ENCODE results near the gene PARVG. TPM values are rescaled to one million over a fixed set of nuclear protein-coding genes. Genes with fewer than 3 reads are reported as not detected.

Gene PARVG
- total RNA-seq, 4 donors from 2014 or later, result 18.3 to 92.0 (median 46.6) TPM

GRCh38 chr22:44145544-44145943 lies 35.2 kb upstream of the PARVG start:
- no peak for TF ChIP-seq CTCF (IDR thresholded peaks at IDR 0.05; ENCODE audit: low read depth)

GRCh38 chr22:44146088-44146861 lies 34.5 kb upstream of the PARVG start:
- no peak for TF ChIP-seq CTCF (IDR thresholded peaks at IDR 0.05; ENCODE audit: low read depth)

GRCh38 chr22:44147008-44147645 lies 33.6 kb upstream of the PARVG start:
- TF ChIP-seq CTCF (IDR thresholded peaks at IDR 0.05; ENCODE audit: low read depth), result no peak

- TF ChIP-seq CTCF (IDR thresholded peaks at IDR 0.05; ENCODE audit: low read depth), result no peak
Measured at GRCh38 chr22:44147821-44148574, 32.7 kb upstream of the PARVG start.

- TF ChIP-seq CTCF (IDR thresholded peaks at IDR 0.05; ENCODE audit: low read depth), result no peak
Measured at GRCh38 chr22:44151676-44152075, 29.0 kb upstream of the PARVG start.

- TF ChIP-seq CTCF (IDR thresholded peaks at IDR 0.05; ENCODE audit: low read depth), result no peak
Measured at GRCh38 chr22:44153710-44154109, 27.0 kb upstream of the PARVG start.

- TF ChIP-seq CTCF (IDR thresholded peaks at IDR 0.05; ENCODE audit: low read depth), result no peak
Measured at GRCh38 chr22:44154436-44154942, 26.2 kb upstream of the PARVG start.

Data from subcutaneous adipose tissue (tissue), 4 donors.